ENCODE measurements around the gene BAAT.
"Not testable (repeated sequence)": the region's sequence is repeated elsewhere in the genome, so short reads cannot be mapped to it uniquely, and the experiment has no call there.

Gene BAAT

GRCh38 chr9:101384873-101385536 lies at the start of gene BAAT:
Gene BAAT (minus strand): TSS chr9:101385006. CDS start chr9:101371404, 13,602 bp downstream.
- not testable (repeated sequence) for DNase-seq

GRCh38 chr9:101433229-101433628 lies 48.4 kb upstream of the BAAT start:
- DNase-seq = no peak

- no peak for DNase-seq
Observed at GRCh38 chr9:101432740-101433139, 47.9 kb upstream of the BAAT start.

- no peak for DNase-seq
Observed at GRCh38 chr9:101432171-101432570, 47.4 kb upstream of the BAAT start.

- DNase-seq = no peak
Observed at GRCh38 chr9:101429736-101430135, 44.9 kb upstream of the BAAT start.

GRCh38 chr9:101428909-101429308 lies 44.1 kb upstream of the BAAT start:
- no peak for DNase-seq

- no peak for DNase-seq
Observed at GRCh38 chr9:101427957-101428655, 43.3 kb upstream of the BAAT start.

GRCh38 chr9:101427358-101427757 lies 42.6 kb upstream of the BAAT start:
- DNase-seq = no peak

- DNase-seq = no peak
Observed at GRCh38 chr9:101421653-101422065, 36.9 kb upstream of the BAAT start.

GRCh38 chr9:101419863-101420262 lies 35.1 kb upstream of the BAAT start:
- DNase-seq = no peak

GRCh38 chr9:101418518-101419430 lies 34.0 kb upstream of the BAAT start:
- DNase-seq = no peak

GRCh38 chr9:101417977-101418376 lies 33.2 kb upstream of the BAAT start:
- DNase-seq = no peak

GRCh38 chr9:101417389-101417788 lies 32.6 kb upstream of the BAAT start:
- DNase-seq = no peak

GRCh38 chr9:101415578-101415977 lies 30.8 kb upstream of the BAAT start:
- DNase-seq = no peak

GRCh38 chr9:101414839-101415238 lies 30.0 kb upstream of the BAAT start:
- no peak for DNase-seq

GRCh38 chr9:101409079-101409477 lies 24.3 kb upstream of the BAAT start:
- DNase-seq = no peak

GRCh38 chr9:101408374-101409078 lies 23.7 kb upstream of the BAAT start:
- DNase-seq = no peak

- no peak for DNase-seq
Observed at GRCh38 chr9:101403516-101404285, 18.9 kb upstream of the BAAT start.

GRCh38 chr9:101400120-101400519 lies 15.3 kb upstream of the BAAT start:
- DNase-seq = no peak

GRCh38 chr9:101399643-101399970 lies 14.8 kb upstream of the BAAT start:
- no peak for DNase-seq

- peak in 1 of 4 experiments; percentile 9 for DNase-seq
Observed at GRCh38 chr9:101398930-101399642, 14.3 kb upstream of the BAAT start.
